HG03159 (cell line): Measurements from ENCODE around the gene XYLT1.

Experiments used
- ATAC-seq: cut with Tn5 transposase; IDR thresholded peaks from one replicate; pipeline ENCODE4 v1.9.1; 2021; ENCODE audit warnings: mild to moderate bottlenecking, moderate library complexity; ENCODE audit not compliant: unreplicated experiment

Gene XYLT1

DNA sequence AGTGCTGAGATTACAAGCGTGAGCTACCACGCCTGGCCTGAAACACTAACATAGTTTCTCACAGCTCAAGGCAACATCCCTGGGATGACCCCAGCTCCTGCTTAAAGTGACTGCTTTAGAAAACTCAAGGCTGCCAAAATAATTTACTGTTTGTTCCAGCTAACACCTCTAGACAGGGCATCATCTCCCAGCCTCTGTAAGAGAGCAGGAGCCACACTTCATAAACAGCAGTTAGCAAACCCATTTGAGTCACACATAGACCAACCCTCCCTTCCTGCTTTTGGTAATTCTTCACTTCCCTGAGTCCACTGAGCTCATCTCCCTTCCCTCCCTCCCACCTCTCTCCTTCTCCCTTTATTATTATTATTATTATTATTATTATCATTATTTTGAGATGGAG is 201.3 kb downstream of the XYLT1 start:
- no peak for ATAC-seq

DNA sequence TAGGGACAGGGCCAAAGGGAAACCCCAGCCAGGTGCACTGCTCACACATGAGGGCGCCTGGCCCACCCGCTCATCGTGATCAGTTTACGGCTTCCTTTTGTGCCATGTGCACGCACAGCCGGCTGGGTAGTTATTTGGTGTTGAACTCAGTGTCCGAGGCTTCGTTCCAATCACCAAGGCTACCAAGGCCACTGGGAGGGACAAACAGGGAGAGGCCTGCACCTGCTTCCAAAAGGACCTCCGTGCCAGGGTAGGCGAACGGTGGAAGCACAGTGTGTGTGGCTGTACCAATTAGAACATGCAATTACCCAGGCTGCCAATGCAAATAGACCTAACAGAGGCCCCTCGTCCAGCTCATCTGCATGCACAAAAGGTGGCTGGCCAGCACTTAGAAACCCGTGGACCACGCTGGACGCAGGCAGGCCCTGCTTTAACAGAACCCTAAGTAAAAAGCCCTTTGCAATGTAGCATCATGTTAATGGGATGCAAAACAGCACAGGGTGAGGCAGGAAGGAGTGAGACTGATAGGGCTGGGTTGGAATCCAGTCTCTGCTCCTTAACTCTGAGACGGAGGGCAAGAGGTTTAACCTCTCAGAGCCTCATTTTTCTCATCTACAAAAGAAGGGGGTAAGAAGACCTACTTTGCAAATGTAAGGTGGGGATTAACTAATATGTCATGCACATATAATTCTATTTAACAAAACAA is 204.0 kb downstream of the XYLT1 start:
- ATAC-seq: no peak

DNA sequence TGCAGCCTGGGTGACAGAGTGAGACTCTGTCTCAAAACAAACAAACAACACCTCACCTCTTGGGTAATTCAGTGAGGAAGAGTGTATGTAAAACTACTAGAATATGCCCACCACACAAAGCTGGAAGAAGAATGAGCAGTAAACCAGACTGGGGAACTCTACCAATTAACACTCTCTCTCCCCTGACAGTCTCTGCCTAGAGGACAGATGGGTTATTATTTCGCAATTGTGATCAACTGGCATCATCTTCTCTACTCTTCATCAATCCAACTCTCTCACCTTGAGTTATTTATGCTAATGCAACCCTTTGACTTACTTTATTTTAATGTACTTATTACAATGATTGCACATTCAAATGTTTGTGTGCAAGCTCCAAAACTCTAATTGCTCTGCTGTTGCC is 205.6 kb downstream of the XYLT1 start:
- no peak for ATAC-seq

DNA sequence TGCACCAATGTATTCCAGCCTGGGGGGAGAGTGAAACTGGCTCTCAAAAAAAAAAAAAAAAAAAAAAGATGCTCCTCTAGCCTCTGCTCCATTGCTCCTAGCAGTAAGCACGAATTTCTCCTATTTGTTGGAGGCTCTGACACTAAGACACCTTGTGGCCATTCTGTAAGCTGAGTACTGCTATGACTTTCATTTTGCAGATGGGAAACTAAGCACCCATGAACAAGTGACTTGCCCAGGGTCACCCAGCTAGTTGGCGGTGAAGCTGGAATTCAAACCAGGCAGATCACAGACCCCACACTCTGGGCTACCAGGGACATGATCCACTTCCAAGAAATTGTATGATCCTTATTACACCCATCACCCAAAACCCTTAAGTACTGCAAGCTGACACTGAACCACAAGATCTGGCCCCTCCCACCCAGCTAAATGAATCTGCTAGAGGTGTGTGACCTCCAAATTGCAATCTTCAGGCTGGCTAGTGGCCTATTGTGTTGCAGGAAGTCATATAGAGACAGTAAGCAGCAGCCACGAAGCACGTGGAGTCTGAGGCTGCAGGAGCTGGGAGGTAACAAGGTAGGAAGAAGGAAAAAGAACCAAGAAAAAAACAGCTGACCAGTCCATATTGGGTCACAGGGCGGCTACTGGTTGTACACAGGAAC is 209.4 kb downstream of the XYLT1 start:
- no peak for ATAC-seq

DNA sequence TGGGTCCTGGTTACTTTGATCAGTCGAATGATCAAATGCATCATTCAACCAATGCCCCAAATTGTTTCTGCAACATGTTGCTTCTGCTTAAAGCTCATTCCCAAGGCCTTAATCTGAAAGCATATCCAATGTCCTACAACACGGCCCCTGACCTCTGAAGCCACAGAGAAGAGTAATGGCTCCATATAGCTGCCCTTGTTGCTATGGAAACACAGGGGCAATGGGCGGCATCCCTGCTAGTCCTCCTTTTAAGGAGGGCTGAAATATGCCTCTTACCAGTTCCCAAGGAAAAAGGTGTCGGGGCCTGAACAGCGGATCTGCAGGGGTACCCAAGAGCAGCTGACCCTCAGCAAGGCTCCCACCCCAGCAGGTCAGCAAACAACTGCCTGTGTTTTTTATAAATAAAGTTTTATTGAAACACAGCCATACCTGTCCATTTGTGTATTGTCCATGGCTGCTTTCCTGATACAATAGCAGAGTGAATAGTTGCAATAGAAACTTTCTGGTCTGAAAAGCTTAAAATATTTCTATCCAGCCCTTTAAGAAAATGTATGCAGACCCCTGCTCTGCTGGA is 210.4 kb downstream of the XYLT1 start:
- ATAC-seq: no peak

DNA sequence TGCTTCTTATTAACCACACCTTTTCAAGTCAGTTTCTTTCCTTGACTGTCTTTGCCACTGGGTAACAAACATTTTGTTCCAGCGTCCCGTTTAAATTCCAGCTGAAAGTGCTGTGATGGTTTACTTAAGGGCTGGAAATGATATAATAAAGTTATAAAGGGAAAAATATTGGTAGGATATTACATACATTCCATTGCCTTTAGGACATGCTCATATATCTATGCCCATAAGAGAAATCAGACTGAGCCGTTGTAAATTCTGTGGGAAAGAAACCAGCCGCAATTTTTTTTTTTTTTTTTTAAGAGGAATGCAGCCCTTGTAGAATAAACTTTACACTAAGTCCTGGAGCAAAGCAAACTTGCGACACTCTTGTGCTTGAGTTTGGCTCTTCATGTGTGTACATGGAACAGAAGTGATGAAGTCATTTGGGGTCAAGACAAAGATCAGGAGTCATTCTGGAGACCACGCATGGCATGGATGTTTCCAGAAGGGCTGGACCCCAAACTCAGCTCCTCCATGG is 210.9 kb downstream of the XYLT1 start:
- ATAC-seq: no peak

DNA sequence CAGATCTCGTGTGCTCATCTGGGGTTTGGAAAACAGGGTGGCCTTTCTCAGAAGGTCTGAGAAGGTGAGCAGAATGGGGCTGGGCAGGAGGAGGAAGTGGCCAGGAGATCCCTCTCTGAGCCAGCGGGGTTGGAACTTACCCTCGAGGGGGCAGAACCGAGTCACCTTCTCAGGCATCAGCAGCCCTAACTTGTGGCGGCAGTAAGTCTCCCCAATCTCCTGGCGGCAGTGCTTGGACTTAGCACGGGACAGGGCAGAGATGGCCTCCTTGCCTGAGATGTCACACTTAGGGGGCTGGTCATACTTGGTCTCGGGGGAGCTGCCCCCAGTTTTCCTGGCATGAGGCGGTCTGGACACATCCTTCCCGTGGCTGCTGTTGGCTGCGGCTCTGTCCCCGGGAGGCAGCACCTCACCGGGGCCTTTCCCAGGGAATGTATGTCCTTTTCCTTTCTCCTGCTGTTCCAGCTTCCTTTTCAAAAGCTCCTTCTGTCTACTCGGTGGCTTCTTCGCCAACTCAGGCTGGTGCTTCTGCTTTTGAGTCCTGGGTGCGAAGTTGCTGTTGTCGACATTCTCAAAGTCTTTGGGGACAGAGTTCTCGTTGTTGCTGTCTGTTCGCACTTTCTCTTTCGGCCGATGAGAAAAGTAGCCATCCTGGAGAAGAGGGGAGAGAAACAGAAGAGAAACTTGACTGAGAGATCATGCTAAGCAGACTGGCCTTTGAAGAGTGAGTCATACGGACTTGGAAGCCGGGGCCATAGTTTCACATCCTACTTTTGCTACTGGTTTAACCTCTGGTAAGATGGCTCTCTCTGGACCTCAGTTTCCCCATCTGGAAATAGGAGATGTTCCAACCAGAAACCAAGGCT is 211.7 kb downstream of the XYLT1 start:
- ATAC-seq: peak; percentile 64

DNA sequence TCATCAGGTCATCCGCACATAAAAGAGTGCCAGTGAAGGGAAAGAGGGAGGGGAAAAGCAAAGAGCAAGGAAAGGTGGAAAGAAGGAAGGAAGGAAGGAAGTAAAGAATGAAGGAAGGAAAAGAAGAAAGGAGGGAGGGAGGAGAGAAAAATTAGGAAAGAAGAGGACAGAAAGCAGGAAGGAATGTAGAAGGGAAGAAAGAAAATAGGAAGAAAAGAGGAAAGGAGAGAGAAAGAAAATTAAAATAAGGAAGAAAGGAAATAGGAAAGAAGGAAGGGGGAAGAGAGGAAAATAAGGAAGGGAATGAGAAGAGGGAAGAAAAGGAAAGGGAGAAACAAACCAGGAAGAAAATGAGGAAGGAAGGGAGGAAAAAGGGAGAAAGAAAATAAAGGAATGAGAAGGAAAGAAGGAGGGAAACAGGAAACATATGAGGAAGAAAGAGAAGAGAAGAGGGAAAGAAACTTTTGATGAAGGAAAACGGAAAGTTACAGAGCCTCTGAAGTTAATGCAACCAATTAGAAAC is 212.6 kb downstream of the XYLT1 start:
- ATAC-seq: no peak

DNA sequence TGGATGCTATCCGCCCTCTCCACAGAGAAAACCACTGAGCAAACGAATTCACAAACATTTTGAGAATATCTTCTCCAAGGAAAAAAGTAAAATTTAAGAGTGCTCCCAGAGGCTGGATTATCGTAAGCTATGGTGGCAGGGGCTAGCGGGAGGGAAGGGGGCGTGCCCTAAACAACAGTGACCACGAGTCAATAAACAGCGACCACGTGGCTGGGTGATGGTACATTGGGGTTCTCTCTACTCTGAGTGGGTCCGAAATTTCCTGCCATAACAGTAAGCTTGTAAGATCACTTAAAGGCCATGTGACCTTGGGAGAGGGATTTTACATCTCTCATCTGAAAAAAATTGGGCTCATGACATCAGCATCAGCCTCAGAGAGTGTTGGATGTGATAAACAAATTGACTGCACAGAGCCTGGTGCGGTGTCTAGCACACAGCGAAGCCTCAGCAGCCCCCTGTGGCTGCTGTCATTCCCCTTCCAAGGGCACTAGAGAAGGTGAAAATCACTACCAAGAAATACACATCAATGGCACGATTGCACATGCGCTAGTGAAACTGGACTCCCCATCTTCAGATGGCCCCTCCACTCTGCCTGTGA is 213.2 kb downstream of the XYLT1 start:
- no peak for ATAC-seq

DNA sequence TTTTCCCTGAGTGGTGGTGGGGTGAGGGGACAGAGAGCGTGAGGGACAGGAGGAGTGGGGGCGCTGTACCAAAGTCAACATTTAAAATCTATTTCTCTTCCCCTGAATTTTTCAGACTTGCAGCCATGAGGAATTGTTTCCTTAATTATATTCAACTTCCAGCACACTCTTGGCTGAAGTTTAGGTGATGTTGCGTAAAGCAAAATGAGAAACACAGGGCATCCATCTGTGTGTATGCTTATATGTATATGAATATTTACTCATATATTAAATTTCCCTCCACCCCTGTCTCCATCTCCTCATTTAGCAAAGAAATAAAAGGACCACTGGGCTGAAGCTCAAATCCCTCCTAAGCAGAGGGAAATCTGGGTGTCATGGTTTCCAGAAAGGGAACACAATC is 218.1 kb downstream of the XYLT1 start:
- no peak for ATAC-seq

DNA sequence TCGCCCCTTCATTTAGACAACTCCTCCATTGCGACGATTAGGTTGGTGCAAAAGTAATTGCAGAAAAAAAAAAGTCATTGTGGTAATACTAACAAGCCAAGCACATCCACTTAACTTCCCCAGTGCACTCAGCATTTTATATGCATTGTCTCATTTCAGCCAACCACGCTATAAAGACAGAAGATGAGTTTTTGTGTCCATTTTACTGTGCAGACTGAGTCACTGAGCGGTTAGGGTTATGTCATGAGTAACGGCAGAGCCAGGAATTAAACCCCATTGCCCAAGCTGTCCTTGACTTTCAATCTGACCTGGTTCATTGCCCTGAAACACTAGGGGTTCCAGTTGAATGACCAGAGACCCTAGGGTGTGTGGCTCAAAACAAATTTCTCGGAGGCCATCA is 218.7 kb downstream of the XYLT1 start:
- ATAC-seq: no peak

DNA sequence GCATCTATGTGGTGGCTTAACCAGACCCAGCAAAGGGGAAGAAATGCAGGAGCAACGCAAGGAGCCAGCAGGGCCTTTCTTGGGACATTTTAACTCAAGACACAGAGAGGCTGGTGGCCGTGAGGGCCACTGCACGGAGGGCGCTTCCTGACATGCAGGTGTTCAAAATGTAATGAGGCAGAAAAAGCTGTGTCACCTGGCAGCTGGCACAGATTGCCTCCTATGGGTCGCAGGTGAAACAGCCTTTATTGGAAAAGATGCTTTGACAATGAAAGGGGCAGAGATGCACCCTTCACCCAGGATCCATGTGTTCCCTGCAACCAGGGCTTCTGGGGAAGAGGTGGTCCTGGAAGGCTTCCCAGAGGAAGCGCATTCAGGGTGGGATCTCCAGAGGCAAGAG is 219.3 kb downstream of the XYLT1 start:
- no peak for ATAC-seq

DNA sequence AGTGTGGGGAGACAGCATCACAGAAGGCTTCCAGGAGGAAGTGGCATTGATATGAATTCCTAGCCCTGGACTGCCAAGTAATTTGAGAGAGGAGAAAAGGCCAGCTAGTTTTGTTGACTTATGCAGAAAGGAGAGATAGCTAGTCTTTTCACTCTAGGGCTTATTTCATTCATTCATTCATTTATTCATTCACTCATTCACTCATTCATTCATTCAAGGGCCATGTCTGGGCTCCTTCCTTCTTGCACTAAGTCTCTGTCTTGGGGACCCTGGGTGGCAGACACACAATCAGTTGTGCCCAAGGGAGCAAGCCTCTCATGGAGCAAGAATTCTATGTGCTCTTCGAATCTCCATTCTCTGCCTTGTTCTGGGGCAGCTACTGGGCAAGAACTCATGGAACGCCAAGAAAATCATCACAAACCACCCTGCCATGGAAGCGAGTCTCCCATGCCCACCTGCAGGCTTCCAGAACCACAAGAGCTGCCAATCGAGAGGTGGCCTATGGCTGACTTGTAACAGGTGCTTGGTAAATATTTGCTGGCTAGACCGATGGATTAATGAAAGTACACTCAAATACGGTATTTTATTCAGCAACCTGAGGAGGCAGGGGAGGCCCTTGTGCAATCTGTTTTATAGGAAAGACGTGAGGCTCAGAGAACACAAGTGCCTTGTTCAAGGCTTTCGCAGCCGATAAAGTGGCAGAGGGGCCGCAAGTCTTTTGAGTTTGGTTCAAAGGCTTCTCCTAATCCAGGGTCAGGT is 223.6 kb downstream of the XYLT1 start:
- ATAC-seq: no peak

DNA sequence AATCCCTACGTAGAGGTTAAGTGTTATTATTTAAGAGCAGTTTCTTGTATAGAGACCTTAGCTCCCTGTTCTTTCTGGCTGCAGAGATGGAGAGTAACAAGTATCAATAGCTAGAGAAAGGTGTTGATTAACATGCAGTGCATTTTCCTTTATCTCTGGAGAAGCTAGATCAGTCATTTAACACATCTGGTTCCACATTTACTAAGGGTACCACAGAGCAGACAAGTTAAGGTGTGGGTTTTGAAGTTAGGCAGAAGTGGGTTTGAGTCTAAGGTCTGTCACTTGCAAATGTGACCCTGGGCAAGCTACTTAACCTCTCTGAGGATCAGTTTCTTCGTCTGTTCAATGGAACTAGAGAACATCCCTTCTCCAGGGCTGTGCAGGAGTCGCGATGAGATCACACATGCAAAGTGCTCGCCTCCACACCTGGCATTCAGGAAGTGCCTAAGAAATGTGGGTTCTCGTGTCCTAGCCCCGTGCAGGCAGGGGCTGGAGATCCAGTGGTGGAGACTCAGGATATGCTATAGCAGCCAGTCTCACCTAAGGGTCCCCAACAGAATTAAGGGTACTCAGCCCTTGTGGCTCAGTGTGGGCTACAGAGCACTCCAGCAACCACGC is 224.4 kb downstream of the XYLT1 start:
- ATAC-seq: no peak

DNA sequence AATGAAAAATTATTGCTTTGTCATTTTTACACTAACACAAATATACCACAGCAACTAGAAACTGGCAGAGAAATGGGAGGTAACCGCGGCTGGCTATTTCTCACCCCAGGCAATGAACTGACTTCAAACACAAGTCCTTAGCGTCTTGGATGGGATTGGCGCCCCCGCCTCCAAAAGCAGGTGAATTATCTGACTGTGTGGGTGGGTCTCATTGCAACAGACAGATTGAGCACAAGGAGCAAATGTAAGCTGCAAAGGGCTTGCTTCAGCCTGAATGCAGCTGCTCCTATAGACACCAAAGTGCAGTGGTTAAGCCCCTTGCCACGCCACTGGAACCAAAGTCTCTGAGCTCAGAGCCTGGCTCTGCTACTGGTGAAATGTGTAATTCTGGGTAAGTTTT is 225.0 kb downstream of the XYLT1 start:
- ATAC-seq: no peak

DNA sequence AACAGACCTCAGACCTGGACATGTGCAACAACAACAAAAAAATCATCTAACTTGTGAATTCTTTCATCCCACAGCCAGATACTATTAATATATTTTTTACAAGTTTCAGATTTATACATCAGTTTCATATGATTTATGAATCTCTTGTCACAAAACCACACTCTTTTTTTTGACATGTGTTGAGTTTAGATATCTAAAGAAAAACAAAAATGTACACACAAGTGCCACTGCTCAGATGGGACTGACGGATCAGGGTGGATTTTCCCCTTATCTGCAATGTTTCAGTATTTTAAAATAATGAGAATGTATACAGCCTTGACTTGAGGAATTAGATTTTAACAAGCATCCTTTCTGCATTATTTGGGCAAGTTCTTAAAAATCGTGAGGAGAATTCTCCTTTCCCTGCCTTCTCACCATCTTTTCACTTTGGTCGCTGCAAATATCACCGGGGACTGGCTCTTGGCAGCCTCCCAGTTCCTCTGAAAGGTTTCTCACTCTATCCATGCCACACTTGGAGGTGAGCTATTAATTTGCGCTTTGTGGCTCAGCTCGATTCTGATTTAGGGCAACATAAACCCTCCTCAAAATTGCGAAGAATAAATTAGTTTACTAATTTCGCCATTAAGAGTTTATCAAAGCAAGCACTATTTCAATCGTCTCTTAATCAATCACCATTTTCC is 225.7 kb downstream of the XYLT1 start:
- ATAC-seq: no peak

DNA sequence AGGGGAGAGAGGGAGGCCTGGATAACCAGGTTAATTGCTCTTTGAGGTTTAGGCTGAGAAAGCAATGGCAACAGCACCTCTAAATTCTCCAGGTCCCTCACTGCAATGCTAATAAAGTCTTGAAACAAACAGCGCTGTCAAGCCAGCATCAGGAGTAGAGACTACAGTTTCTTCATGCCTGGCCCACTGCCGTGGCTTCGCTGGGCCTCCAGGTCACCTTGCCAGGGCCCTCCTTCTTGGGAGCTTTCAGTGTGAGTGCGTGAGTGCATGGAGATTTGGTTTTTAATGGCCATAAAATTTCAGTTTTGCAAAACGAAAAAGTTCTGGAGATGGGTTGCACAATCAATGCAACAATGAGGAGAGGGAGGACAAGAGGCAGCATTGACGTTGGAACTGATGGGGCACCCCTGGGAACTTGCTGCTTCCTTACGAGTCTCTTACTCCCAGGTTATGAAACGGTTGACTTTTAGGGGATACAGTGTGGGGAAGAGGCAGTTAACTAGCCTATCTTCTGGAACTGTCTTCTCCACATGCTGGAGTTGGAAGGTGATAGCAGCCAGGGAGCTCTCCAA is 229.4 kb downstream of the XYLT1 start:
- ATAC-seq: no peak

DNA sequence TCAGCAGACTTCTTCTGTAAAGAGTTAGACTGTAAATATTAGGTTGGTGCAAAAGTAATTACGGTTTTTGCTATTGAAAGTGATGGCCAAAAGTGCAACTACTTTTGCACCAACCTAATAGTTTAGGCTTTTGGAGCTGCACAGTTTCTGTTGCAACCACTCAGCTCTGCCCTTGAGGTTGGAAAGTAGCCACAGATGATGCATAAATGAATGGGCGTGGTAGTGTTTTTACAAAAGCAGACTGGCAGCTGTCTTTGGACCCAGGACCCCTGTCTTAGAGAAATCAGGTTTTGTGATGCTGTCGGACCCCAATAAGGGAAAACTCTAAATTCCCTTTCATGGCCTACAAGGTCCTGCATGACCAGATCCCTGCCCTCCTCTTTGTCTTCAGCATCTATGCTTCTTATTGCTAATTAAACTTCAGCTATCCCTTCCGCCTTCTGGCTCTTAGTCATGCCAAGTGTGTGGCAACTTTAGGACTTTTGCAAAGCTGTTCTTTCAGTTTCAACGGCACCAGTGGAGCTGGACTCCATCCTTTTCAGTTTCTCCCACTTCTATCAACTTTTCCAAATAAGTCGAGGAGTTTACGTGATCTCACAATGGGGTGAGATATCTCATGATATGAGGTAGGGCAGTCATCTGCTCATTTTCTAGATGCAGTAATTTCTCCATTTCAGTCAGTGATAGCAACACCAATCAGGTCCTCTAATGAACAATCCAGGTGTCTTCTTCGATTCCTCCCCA is 232.3 kb downstream of the XYLT1 start:
- no peak for ATAC-seq
